ENCODE results near the gene ABCC11. TPM values are rescaled to one million over a fixed set of nuclear protein-coding genes. Genes with fewer than 3 reads are reported as not detected.

Gene ABCC11
- total RNA-seq, 1 donor from 2014 or later: 1.7 TPM

- DNase-seq (ENCODE audit: low spot score): no peak
These were observed 114.6 kb downstream of the ABCC11 start for GRCh38 chr16:48132696-48133095.

- no peak for DNase-seq (ENCODE audit: low spot score)
These were observed 116.0 kb downstream of the ABCC11 start for GRCh38 chr16:48131201-48131935.

- DNase-seq (ENCODE audit: low spot score): no peak
These were observed 117.4 kb downstream of the ABCC11 start for GRCh38 chr16:48129926-48130325.

- DNase-seq (ENCODE audit: low spot score): no peak
These were observed 118.6 kb downstream of the ABCC11 start for GRCh38 chr16:48128769-48129168.

- DNase-seq (ENCODE audit: low spot score): no peak
These were observed 120.3 kb downstream of the ABCC11 start for GRCh38 chr16:48126801-48127644.

GRCh38 chr16:48125888-48126287 is 121.5 kb downstream of the ABCC11 start:
- no peak for DNase-seq (ENCODE audit: low spot score)

- no peak for DNase-seq (ENCODE audit: low spot score)
These were observed 123.1 kb downstream of the ABCC11 start for GRCh38 chr16:48124266-48124665.

GRCh38 chr16:48123104-48123788 is 124.1 kb downstream of the ABCC11 start:
- no peak for DNase-seq (ENCODE audit: low spot score)

- no peak for DNase-seq (ENCODE audit: low spot score)
These were observed 126.1 kb downstream of the ABCC11 start for GRCh38 chr16:48121276-48121675.

GRCh38 chr16:48118841-48119240 is 128.5 kb downstream of the ABCC11 start:
- no peak for DNase-seq (ENCODE audit: low spot score)

- no peak for DNase-seq (ENCODE audit: low spot score)
These were observed 129.9 kb downstream of the ABCC11 start for GRCh38 chr16:48117217-48118105.

Other genes with a start within 250 kb of the ABCC11 start
- not detected for gene ABCC12, start 91.5 kb downstream of the ABCC11 start, total RNA-seq
- 144 TPM for gene LONP2, start 3.2 kb downstream of the ABCC11 start, total RNA-seq
- 29.7 TPM for gene SIAH1, start 137.9 kb upstream of the ABCC11 start, total RNA-seq